Measurements from ENCODE around the gene RPS16. TPM values are rescaled to one million over a fixed set of nuclear protein-coding genes. Genes with fewer than 3 reads are reported as not detected.

Gene RPS16
- total RNA-seq, 1 experiment from 2014 or later = 315 TPM

GRCh38 chr19:39423258-39424086 lies 12.3 kb downstream of the RPS16 start:
- no peak for DNase-seq (ENCODE audit: low read depth)

DNA sequence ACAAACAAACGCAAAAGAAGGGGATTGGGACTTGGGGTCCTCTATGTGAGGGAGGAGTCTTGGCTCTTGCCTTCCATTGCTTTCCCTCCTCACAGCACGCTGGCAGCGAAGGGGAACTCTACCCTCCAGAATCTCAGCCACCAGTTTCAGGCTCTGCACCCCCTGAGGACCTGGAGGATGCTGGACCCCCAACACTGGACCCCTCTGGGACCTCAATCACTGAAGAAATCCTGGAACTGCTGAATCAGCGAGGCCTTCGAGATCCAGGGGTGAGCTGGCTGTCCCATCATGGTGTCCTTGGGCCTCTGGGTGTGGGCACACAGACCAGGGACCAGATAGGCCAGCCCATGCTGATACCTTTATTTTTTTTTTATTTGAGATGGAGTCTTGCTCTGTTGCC lies 13.7 kb downstream of the RPS16 start:
- no peak for DNase-seq (ENCODE audit: low read depth)

DNA sequence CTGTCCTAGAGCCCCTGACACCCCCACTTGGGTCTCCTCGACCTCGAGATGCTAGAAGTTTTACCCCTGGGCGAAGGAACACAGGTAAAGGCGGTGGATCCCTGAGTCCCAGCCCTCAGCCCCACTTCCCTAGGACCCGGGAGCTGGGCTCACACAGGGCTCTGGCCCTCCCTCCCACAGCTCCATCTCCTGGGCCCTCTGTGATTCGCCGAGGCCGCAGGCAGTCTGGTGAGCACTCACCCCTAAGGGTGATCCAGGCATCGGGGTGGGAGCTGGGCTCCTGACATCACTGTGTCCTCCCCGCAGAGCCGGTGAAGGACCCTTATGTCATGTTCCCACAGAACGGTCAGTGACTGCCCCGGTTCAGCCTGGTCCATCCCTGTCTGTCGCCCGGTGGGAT lies 15.0 kb downstream of the RPS16 start:
- no peak for DNase-seq (ENCODE audit: low read depth)

- no peak for DNase-seq (ENCODE audit: low read depth)
These were observed 16.7 kb downstream of the RPS16 start for GRCh38 chr19:39419003-39419402.

GRCh38 chr19:39417463-39418181 lies 18.1 kb downstream of the RPS16 start:
- no peak for DNase-seq (ENCODE audit: low read depth)

DNA sequence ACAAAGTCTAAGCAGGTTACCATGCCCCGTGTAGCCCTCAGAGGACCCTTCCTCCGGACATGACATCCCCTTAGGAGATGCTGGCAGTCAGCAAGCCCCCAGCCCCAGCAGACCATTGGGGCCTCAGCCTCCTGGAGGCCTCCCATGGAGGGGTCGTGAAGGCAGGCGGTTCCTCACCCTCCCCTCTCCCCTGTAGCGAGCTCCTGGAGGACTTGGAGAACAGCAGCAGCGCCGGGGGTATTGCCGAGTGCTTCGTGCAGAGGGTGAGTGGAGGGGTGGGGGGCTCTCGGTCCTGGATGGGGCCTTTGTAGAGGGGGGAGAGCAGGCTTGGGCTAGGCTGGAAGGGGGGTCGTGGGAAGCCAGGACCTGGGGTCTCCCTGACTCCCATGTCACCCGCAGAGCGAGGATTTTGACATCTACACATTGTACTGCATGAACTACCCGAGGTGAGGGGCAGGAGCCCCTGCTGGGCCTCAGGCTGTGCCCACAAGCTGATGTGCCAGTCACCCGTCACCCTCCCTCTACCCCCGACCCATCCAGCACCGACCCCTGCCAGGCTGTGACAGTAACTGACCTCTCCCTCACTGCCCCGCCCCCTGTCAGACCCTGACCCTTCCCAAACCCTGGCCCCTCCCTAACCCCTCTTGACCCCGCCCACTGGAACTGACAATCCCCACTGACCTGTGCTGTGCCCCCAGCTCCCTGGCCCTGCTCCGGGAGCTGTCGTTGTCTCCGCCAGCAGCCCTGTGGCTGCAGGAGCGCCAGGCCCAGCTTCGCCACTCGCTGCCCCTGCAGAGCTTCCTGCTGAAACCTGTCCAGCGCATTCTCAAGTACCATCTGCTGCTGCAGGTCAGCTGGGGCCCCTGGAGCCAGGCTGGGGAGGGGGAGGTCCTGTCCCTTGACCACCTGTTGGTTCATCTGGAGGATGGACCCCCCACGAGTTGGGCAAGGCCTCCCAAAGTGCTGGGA lies 19.3 kb downstream of the RPS16 start:
- DNase-seq (ENCODE audit: low read depth) = no peak

DNA sequence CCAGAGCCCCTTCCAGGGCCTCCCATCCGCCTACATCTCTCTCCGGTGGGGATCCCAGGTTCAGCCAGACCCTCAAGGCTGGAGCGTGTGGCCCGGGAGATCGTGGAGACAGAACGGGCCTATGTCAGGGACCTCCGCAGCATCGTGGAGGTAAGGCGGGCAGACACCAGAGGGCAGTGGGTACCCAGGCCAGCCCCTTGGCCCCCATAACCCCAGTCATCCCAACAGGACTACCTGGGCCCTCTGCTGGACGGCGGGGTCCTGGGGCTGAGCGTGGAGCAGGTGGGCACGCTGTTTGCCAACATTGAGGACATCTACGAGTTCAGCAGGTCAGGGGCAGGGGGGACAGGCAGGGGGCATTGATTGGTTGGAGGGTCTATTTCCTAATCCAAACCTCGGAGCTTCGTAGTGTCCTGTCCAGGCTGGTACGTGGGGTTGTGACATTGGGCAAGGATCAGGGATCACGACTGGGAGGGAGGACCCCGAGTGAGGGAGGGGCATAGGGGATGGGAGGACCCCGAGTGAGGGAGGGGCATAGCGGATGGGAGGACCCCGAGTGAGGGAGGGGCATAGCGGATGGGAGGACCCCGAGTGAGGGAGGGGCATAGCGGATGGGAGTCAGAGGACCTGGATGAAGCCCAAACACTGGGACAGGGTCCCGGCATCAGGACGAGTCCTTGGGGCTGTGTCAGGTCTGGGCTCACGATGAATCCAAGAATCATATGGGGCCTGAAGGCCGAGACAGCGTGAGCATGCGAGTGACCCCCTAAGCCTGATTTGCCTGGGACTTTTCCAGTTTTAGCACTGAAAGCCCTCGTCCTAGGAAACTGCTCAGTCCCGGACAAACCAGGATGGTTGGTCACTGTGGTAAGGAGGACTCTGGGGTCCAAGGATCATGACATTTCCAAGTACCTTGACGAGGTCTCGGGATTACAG lies 20.4 kb downstream of the RPS16 start:
- DNase-seq (ENCODE audit: low read depth) = no peak

DNA sequence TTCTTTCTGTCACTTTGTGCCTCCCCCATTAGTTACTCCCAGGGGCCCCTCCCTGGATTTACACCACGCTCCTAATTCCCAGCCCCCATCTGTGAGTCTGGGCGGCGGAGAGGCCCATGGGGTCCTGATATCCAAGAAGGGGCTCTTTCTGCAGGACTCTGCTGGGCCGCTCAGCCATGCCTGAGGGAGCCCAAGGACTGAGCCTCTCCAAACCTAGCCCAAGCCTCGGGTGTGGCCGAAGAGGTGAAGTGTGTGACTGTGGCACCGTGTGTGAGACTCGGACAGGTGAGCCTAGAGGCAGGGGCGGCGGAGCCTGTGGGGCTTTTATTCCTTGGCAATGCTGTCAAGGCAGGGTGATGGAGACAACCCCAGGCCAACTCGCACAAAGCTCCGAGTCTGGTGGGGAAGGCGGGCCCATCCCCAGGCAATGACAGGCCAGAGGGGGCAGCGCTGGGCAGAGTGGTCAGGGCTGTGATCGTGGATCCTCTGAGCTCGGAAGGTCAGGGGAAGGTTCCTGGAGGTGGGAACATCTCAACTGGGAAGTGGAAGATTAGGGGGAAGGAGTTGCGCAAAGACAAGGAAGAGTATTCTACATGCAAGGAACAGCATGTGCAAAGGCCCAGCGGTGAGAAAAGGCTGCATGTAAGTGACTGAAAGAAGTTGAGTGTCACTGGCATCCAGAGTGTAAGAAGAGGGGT lies 21.7 kb downstream of the RPS16 start:
- no peak for DNase-seq (ENCODE audit: low read depth)

GRCh38 chr19:39413272-39413910 lies 22.4 kb downstream of the RPS16 start:
- no peak for DNase-seq (ENCODE audit: low read depth)

GRCh38 chr19:39412867-39413271 lies 22.9 kb downstream of the RPS16 start:
- no peak for DNase-seq (ENCODE audit: low read depth)

DNA sequence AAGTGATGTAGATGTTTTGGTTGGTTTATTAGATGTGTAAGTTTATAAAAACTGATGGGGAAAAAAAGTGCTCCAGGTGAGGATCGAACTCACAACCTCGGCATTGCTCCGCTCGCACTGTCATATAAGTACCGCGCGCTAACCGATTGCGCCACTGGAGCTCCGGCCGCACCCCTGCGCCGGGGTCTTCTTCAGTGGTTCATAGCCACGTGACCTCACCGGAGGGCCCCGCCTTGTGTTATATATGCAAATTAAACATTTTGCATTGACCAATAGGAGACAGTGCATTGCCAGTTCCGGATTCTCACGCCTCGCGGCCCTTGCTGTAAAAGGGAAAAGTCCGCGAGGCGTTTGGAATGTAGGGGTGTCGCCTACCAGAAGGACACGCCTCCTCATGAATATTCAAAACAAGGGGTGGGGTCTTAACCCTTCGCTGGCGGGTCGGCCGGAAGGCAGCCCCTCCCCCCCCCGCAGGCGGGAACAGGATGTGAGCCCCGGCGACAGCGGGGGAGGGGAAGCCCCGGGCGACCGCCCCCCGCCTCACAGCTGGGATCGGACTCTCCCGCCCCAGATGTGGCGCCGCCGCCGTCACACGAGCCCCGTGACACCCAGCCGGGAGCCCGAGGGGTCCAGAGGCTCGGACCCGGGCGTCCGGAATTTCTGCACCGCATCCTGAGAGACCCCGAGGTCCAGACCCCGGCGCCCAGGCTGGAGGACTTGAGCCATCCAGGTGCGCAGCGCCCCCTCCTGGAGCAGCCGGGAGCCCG lies 23.5 kb downstream of the RPS16 start, which contains the start of gene PLEKHG2:
PLEKHG2 (plus strand) TSS at position 570 of the 767 bp plus-strand sequence. CDS start 1,418 bp downstream, outside the sequence.
- peak; percentile 99 for DNase-seq (ENCODE audit: low read depth)

DNA sequence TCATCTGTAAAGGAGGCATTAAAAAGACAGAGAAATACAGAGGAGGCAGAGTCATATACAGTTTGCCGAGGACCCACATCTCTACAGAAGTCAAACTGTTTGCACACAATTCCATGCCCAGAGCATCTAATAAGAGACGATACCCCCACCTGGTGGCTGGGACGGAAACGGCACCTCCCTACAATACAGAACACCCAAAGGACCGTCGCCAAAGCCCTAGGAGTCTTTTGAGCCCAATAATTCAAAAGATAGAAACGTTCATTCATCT lies 24.0 kb downstream of the RPS16 start:
- no peak for DNase-seq (ENCODE audit: low read depth)

GRCh38 chr19:39411081-39411831 lies 24.5 kb downstream of the RPS16 start:
- no peak for DNase-seq (ENCODE audit: low read depth)

DNA sequence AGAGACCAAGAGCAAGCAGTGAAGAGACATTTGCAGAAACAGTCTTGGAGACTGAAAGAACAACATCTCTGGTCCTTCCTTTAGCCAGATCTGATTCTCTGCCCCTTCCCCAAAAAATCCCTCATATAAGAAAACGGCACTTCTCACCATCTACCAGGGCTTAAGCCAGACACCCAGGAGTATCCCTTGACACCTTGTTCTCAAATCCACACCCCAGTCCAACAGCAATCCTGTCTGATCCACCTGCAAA lies 25.0 kb downstream of the RPS16 start:
- DNase-seq (ENCODE audit: low read depth) = no peak

DNA sequence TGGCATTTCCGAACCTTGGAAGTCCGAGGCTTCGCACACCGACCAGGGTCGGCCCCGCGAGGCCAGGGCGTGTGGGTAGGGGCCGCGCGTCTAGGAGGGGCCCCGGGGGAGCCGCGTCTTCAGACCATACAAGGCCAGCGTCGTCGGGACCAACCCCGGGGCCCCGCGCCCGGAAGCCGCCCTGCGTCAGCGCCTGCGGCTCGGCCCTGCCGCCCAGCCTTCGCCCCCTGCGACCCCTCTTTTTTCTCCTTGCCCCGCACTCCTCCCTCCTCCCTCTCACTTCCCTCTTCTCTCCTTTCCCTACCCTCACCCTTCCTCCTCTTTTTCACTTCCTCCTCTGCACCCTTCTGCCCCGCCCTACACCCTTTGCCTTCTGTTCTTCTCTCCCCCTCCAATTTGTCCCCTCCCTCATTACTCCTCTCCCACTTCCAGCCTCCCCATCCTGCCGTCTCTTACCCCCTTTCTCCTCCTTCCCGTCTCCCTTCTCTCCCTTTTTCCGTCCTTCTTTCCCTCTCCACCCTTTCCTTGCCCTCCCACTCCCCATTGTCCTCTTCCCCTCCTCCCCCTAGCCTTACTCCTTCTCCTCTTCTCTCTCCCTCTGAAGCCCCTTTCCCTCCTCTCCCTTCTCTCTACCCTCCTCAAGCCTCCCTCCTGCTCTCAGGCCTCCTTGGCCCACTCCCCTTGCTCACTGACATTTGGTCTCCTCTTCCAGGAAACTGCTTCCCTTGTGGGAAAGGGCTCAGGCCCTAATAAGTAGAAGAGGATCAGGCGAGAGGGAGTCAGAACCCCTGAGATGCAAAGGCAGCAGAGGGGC lies 25.5 kb downstream of the RPS16 start:
- no peak for DNase-seq (ENCODE audit: low read depth)

DNA sequence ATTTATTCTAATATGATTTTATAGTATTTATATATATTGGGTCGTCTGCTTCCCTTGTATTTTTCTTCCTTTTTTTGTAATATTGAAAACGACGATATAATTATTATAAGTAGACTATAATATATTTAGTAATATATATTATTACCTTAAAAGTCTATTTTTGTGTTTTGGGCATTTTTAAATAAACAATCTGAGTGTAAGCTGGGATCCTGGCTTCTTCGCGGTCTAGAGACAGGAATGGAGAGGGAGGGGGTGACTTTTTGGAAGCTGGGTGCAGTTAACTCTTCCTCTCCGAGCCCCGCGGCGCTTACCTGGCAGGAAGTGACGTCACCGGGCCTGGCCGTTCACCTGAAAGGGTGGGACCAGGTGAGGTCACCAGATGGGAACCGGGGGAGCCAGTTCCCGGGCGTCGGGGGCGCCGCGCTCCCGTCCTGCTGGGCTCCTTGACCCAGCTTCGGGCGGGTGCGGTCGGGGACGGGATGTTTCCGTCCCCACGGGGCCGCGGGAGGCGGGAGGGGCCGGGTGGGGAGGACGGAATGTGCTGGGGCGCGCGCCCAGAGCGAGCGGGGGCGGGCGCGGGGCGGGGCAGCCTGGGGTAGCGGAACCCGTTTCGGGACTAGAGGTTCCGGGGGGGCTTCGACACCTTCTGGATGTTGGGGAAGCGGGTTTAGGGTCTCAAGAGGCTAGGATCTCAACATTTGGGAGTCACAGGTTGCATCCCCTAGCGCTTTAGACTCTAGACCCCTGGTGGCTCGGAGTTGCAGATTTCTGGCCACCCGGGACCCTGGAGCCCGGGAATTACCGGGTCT lies 26.3 kb downstream of the RPS16 start:
- no peak for DNase-seq (ENCODE audit: low read depth)

Data from HT1080 (cell line).